GM19035 (cell line): ENCODE results near the gene SRD5A1.

Source experiments
- ATAC-seq: cut with Tn5 transposase; IDR thresholded peaks from one replicate; pipeline ENCODE4 v1.9.1; 2021; ENCODE audit not compliant: unreplicated experiment

SRD5A1 gene

DNA sequence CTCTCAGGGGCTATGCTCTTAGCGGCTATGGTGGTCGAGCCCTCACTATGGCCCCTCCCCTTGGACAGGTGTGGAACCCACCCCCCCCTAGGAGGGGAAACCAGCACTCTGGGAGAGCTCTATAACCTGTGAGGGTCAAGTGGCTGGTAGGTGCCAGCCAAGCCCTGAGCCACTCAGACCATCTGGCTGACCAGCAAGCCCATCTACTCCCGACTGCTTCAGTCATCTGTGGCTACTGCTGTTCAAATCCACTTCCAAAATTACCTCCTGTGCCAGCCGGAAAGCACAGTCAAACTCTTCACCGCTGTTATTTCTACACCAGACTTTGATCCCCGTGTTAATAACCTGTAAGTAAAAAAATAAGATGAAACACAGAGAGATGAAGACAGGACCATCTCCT is 28.9 kb upstream of the SRD5A1 start:
- no peak for ATAC-seq

DNA sequence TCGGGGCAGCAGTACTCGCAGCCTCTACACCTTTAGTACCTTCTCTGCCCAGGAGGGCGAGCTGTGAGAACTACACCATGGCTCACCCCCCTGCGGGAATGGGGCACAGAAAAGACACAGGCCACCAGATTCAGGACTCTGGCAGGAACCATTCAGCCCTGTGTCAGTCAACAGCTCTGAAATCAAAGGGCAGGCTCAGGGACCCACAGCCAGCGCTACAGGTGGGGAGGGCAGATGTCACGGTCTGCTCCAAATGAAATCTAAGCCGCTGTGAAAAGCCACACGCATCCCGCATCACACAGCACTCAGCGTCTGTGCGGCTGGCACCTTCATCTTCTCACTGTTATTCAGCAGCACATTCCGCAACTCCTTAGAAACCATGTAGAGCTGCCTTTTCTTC is 28.3 kb upstream of the SRD5A1 start:
- no peak for ATAC-seq

DNA sequence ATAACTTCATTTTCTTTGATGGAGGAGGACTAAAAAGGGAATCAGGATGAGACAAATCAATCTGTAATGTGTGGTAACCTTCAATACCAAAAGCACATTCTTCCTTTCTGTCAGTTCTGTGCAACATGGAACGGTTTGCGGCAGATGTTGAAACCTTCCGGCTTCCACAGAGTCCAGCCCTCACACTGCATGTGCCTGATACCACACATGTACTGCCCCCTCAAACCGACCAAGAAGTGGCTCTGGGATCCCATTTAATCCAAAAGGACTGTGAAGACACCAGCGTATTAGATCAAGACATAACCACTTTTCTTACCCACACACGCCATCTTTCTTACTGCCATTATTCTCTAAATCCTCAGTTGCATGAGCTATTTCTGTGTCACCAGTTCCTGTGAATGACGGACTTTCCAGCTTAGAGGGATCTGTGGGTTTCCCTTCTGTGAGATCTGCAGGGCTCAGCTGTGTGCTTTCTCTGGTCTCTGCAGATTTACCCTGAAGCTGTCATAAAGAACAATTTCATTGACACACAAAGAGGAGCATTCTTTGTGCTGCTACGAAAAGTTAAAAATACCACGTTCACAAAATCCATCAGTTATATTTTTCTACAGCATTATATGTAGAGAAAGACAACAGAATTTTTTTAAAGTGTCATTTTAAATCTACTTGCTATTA is 26.2 kb upstream of the SRD5A1 start:
- no peak for ATAC-seq

DNA sequence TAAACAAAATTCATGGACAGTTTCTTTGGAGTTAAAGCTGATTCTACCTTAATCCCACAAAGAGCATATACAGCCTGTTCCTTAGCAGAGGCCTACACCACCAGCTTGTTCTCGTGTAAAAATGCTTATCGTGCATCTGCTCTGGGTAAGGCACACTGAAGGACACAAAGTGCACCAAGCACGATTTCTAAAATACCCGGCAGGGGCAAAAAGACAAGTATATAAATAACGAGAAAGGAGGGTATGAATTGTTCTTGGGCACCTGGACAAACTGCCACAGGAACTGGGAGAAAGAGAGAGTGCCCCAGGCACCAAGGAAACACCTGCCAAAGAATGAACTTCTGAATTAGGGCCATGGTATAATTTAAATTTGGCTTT is 25.7 kb upstream of the SRD5A1 start:
- no peak for ATAC-seq

DNA sequence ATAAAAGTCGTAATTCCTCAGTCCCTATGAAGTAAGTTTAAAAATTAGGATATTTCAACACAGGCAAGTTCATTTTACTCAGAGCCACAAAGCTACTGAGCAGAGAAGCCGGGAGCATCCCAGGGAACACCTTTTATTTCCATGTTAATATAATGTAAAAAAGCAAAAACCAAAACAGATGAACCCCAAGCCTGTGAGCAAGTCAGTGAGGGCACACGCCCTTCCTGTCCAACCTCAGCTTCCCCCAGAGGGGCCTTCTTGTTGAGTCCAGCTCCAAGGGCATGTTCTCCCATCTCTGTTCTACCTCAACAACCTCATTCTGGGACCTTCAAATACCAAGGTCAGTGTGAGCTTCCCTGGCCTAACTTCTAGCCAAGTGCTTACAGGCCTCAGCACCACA is 25.2 kb upstream of the SRD5A1 start:
- ATAC-seq, result no peak

DNA sequence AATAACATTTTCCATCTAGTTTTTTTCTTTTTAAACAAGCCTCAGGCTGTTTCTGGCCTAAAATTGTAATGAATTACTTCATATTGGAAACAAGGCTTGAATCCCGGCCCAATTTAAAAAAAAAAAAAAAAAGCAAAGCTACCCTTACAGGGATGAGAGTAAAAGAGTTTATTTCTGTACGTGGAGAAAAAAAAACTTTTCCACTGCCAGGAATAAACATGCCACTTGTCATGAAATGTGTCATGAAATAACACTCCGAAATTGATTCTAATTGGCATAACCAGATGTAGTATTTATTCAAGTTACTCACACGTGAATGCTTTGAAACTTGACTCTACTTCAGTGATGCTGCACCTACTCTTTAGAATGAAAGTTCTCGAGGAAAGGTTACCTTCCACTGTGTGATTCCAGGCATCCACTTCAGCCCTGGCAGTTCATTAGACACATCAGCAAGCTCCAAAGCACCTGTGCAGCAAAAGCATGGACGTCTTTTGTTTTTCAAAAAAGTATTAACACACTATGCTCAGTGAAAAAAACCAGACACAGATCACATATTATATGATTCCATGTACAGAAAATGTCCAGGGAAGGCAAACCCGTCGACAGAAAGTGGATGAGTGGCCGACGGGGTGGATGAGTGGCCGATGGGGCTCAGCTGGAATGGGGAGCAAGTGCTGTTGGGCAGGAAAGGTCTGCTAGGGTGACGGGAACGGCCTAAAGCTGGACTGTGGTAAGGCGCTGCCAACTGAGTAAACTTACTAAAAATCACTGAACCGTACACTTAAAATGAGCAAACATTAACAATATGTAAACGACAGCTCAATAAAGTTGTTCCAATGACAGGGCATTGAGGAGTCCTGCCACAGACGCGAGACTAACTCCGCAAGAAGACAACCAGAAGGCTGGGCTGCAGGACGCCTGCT is 21.6 kb upstream of the SRD5A1 start:
- no peak for ATAC-seq

DNA sequence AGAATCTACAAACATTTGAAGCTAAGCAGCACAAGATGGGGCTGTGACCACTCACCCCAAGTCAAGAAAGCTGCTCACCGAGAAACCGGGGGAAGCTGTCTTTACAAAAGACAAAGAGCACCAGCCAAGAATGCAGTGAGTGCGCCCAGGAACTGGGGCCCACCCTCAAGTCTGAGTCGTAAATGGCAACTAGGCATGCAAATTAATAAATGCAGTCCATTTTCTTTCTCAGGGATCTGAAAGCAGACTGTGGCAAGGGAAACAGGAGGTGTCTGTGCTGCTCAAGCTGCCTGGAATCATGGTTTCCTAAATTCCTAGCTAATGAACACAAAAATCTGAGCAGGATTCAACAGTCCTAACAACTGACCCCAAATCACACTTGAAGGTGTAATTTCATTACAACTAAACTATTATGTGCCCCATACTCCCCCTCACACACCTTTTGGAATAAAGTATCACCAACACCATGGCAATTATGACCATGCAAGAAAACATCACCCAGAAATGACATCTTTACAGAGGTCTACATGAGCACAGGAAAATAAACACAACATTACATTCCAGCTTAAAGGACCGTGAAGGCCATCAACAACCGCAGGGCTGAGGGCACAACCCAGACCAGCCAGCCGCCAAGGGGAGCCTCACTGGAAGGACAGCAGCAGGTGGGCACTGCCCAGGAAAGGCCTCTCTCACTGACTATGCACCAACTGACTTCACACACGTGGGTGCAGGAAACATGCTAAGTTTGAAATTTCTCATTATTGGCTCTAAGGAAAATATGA is 18.0 kb upstream of the SRD5A1 start:
- no peak for ATAC-seq

DNA sequence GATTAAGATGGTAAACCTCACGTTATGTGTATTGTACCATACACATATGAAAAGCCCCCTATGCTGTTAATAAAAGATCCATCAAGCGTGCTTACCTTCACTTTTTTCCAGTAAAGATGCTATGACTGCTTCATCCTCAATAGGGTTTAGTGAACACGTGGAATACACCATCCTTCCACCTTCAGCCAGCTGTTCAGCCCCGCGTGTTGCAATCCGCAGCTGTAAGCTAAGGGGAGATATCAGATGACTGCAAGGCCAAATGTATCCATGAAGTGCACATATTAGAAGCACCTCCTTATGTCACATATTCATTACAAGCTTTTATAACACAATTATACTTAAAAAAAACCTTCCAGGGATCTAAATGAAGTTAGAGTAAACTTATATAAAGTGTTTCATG is 16.6 kb upstream of the SRD5A1 start:
- ATAC-seq, result no peak

DNA sequence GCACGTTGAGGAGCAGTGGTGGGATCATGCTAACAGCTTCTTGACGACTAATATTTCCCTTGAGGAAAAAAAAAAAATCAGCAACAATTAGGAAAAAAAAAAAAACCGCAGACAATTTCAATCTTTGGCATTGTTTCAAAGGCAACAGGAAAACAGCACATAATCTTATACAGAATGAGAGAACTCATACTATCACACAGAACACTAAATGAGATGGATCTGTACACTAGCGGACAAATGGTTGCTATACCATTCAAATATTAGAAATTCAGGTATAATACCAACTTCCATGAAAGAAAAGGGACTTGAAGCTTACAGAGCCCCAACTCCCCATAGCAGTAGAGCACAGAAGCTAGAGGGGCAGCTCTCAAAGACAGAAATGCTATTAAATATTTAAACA is 10.0 kb upstream of the SRD5A1 start:
- no peak for ATAC-seq

DNA sequence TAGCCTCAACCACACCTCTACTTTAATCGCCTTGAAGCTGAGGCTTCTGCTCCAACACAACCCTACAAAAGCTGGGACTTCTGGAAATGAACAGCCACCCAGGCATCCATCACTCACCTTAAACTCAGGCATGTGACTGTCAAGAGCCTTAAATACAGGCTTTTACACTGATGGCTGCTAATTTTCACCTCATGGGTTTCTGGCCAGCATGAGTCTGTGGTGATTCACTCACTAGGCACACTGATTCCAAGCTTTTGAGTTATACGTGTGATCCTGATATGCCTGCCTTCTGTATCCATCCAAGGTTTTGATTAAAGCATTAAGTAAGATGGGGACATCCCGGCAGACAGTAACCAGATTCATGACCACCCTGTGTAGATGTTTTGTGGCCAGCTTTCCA is 9.3 kb upstream of the SRD5A1 start:
- ATAC-seq, result no peak

DNA sequence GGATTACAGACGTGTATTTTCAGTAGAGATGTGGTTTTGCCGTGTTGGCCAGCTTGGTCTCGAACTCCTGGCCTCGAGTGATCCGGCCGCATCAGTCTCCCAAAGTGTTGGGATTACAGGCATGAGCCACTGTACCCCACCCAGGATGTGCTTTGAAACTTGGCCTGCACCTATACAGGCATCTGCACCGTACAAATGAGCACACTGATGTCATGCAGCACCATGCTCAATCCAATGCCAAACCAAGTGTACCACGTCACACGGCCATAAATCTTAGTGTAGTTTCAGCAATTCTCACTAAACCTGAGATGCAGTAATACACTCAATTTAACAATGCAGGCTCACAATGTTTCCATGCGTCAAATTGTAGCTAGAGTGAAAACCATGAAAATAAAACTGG is 6.7 kb upstream of the SRD5A1 start:
- ATAC-seq, result no peak

DNA sequence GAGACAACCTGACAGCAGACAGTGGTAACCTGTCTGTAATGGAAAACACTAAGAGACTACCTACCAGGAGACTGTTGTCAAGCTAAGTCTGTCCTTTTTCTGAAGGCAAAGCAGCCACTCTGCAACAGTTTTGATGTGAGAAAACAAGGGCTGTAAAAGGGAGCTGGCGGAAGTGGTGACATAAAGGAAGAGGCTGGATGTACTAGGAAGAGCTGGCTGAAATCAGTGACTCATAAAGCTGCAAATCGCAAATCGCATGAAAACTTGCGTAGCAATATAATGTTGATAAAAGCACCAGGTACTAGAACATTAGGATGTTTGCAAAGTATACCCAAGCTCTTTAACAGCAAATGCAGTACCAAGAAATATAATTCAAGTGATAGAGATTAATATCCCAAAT is 1.8 kb upstream of the SRD5A1 start:
- no peak for ATAC-seq

DNA sequence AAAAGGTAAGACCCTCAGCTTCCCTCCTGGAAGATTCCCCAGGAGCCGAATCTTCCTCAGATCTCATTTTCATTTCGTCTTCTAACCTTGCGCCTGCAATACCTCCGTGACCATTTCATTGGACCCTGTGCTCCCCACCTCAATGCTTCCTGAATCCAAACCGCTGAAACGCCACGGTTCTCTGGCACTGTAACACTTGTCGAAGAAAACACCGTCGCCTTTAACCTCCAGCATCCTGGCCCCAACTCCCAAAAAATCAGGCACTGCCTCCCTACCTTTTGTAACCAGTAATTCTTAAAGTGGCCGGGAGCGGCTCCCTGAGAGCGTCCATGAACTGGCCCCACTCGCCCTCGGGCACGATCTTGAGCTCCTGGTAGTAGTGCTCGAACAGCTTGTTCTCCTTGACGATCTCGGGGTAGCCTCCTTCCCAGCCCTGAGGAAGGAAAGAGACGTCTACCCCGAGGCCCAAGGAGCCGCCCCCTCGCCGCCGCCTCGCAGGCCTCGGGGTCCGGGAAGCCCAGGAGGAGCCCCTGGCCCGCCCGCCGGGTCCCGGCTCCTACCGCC is 834 bp upstream of the SRD5A1 start:
- ATAC-seq, result peak; percentile 27

DNA sequence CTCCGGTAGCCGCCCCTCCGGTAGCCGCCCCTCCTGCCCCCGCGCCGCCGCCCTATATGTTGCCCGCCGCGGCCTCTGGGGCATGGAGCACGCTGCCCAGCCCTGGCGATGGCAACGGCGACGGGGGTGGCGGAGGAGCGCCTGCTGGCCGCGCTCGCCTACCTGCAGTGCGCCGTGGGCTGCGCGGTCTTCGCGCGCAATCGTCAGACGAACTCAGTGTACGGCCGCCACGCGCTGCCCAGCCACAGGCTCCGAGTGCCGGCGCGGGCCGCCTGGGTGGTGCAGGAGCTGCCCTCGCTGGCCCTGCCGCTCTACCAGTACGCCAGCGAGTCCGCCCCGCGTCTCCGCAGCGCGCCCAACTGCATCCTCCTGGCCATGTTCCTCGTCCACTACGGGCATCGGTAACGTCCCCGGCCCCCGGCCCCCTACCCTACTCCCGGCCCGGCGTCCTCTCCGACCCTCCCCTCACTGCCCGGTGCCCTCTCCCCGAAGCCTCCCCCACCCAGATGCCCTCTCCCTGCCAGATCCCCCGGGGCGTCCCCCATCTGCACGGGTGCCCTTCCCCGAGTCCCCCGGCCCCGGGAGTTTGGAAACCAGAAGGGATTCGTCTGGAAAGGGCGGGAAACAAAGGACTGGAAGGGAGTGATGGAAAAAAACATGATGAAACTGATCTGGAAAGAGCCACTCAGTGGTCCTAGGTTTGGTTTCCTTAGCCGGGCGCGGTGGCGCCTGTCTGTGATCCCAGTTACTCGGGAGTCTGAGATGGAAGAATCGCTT is 417 bp downstream of the SRD5A1 start:
- ATAC-seq, result peak; percentile 55

DNA sequence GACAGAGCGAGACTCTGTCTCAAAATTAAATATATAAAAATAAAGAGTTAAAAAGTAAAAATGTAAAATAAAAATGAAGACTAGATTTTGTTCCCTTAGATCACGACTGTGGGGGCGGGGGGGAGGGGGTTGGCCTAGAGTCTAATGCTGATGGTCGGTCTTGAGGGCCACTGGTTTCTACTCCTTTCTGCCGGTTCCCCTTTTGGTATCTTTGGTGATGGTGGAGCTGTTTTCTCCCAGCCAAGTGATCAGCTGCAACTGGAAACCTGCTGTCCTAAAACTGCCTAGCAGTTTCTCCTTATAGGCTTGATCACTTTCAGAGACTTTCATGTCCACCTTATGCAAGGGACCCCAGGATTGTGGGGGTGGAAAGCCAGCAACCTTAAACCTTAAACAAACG is 1.1 kb downstream of the SRD5A1 start:
- ATAC-seq, result no peak

DNA sequence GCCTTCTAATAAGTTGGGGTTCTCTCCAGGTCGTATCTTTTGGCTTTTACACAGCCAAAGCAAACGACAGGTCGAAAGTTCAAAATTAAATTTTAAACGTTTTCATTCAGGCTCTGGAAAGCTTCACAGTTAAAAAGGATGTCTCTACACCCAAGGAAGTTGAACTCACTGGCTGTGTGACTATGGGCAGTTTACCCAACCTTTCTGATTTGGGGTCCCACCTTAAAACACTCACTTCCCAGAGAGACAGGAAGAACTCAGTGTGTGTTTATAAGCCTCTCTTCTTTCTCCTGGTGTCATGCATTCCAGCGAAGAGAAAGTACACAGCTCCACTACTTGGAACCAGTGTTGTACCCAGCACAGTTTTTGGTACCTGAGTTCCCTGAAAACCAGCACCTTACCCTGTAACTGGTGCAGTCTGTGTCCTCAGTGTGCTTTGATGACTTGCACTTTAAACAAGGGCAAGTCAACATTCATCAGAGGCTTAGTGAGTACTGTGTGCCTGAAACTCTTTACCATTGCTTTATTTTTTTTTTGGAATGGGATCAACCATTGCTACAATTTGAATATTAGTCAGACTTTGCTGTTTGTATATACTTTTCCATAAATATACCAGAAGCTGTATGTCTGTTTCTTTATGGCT is 1.7 kb downstream of the SRD5A1 start:
- ATAC-seq, result no peak

DNA sequence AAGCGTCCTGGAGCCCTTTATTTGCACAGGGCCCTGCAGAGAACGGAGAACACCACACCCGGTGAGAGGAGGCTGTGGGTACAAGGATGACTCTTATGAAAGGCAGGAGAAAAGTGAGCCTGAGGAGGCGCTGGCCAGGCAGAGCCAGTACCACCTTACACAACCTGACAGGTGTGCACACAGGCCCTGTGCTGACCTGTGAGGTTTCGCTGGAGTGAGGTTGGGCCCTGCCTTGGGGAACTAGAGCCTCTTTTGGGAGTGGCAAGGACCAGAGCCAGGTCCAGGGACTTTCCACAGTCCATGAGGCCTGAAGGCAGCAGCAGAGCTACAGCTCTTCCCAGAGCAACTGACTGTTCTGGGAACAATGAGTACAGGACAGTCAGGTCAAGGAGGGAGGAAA is 3.1 kb downstream of the SRD5A1 start:
- ATAC-seq, result no peak

DNA sequence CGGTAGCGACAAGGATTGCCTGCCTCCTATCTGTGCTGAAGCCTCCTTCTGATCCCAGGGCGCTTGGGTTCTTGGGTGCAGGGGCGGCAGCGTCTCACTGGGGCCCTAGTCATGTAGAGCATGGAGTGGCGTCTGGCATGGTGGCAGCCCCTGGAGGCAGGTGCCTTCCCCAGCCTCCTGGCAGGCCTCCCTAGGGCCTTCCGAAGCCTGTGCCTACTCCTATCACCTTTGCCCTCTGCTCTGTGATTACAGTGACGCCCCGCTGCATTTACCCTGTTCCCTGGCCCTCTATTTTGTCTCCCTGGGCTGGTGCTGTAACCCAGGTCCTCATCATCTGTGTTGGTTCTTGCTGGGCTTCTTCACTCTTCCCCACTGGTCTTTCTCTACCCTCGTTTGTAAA is 3.8 kb downstream of the SRD5A1 start:
- no peak for ATAC-seq

DNA sequence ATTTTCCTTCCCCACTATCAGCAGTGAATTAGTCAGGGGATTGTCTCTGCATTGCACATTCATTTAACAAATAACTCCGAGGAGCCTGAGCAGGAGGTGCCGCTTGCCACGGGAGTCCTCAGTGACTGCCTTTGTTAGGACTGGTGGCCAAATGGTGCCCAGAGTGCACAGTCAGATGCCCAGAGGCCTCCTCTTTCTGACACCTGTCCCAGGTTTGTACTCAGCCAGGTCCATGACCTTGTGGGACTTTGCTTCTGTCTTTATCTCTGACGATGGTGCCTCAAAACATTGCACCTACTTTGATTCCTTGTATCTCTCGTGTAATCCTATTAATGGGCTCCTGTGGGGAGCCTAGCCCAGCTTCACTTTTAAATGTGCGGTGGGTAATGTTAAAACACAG is 4.3 kb downstream of the SRD5A1 start:
- ATAC-seq, result no peak

DNA sequence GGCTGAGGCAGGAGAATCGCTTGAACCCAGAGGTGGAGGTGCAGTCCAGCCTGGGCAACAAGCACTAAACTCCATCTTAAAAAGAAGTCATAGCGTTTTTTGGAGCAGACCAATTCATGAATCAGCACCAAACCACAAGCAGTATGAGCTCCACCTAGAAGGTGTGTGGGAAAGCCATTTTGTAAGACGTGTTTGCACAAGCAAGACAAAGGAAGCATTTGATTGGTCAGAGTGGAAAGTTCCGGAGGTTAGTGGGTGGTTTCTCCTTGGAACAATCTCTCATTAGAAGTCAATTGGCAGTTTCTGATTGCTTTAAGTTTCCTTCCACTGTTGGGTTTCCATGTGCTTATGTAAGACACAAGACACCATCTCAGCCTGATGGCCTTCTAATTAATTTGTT is 5.0 kb downstream of the SRD5A1 start:
- ATAC-seq, result no peak
